Testis (tissue), 3 donors: ENCODE results near the gene SCUBE3. TPM values are rescaled to one million over a fixed set of nuclear protein-coding genes. Genes with fewer than 3 reads are reported as not detected.

Source experiments
- DNase-seq: peaks from one replicate; pipeline ENCODE4 v3.0.0-alpha.2; 2019
- H3K27ac ChIP-seq, 2 donors: fragments of 200-600 bp; sonication (generic); one replicate each; pipeline ENCODE4 v1.5.1; 2019
- H3K27me3 ChIP-seq: fragments of 200-600 bp; sonication (generic); one replicate; pipeline ENCODE4 v1.5.1; 2019
- H3K36me3 ChIP-seq: fragments of 200-600 bp; sonication (generic); one replicate; pipeline ENCODE4 v1.5.1; 2017; ENCODE audit warnings: low read depth; ENCODE audit errors: missing control alignments
- H3K4me1 ChIP-seq: fragments of 200-600 bp; sonication (generic); one replicate; pipeline ENCODE4 v1.5.1; 2019
- H3K4me3 ChIP-seq, 2 donors: fragments of 200-600 bp; sonication (generic); one replicate each; pipeline ENCODE4 v1.5.1; 2017 to 2019
- H3K9me3 ChIP-seq: fragments of 200-600 bp; sonication (generic); one replicate; pipeline ENCODE4 v1.5.1; 2017
- POLR2A ChIP-seq: fragments of 450-650 bp; IDR thresholded peaks from one replicate; pipeline ENCODE4 v1.6.1; 2017; ENCODE audit warnings: antibody characterized with exemption, mild to moderate bottlenecking, moderate library complexity
- WGBS, 2 donors: methylation state at CpG; one replicate each; pipeline ENCODE4 v1.1.5; 2018; 5-methylcytosine and 5-hydroxymethylcytosine counted together
- intact Hi-C: fragments of 100-400 bp; cut with DNase I; formaldehyde crosslinking; loops from one replicate; pipeline ENCODE4 v1.15.1; 2023; ENCODE audit warnings: low total_unique reads
- polyA plus RNA-seq: library from polyadenylated mRNA; stranded (reverse); fragments of 350-450 nt; fragmentation: Illumina TruSeq; extraction: RNeasy Lipid Tissue Mini Kit (QIAGEN cat#74804); gene quantifications from one replicate; pipeline ENCODE4 v1.2.3, GENCODE V29; 2014; ENCODE audit warnings: low read depth, low replicate concordance; ENCODE audit not compliant: insufficient read depth
- total RNA-seq, 2 donors: library from RNA; depleted of rRNA; stranded (reverse); fragments of >200 nt; gene quantifications; one replicate each; pipeline ENCODE4 v1.2.3, GENCODE V29; 2016
- TF ChIP-seq, protein P1 (sequence below), 3 experiments: fragments of 450-650 bp in 2 of 3; fragments of 200-600 bp in 1 of 3; sonication (generic) in 1 of 3; IDR thresholded peaks; one replicate each; pipeline ENCODE4 v1.5.1; 2016 to 2019; ENCODE audit warnings: antibody characterized with exemption in 3 of 3, mild to moderate bottlenecking in 2 of 3, moderate library complexity in 1 of 3

SCUBE3 gene
- total and polyA plus RNA-seq, 3 donors from 2014 or later = 1.7 to 2.2 (median 2.0) TPM

DNA sequence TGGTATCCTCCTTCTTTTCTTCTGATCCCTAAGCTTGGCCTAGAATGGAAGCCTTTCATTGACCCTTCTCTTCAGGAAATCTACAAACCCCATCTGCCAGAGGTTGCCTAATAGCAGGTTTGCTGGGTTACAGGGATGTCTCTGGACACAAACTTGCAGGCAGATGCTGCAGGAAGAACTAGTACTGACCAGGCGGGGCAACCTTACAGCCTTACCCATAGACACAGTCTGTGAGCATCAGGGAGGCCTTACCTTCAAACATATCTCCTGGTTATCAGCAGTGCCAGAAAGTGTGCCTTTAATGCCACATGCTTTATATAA is 2.6 kb downstream of the SCUBE3 start:
- Histone ChIP-seq H3K9me3 (no peaks in the 10 kb centered on the region), H3K27ac (no peak overlapping the region), H3K4me3 (no peak overlapping the region), H3K27me3 (no peaks in the 10 kb centered on the region), H3K4me1 (peaks cover 21% of the 10 kb centered on the region), H3K36me3 (no peaks in the 10 kb centered on the region)
- intact Hi-C loops = no loop called here
- WGBS, 2 donors = 100% methylated on average over 1 of the region's 1 CpG
- TF ChIP-seq, protein P1, sequence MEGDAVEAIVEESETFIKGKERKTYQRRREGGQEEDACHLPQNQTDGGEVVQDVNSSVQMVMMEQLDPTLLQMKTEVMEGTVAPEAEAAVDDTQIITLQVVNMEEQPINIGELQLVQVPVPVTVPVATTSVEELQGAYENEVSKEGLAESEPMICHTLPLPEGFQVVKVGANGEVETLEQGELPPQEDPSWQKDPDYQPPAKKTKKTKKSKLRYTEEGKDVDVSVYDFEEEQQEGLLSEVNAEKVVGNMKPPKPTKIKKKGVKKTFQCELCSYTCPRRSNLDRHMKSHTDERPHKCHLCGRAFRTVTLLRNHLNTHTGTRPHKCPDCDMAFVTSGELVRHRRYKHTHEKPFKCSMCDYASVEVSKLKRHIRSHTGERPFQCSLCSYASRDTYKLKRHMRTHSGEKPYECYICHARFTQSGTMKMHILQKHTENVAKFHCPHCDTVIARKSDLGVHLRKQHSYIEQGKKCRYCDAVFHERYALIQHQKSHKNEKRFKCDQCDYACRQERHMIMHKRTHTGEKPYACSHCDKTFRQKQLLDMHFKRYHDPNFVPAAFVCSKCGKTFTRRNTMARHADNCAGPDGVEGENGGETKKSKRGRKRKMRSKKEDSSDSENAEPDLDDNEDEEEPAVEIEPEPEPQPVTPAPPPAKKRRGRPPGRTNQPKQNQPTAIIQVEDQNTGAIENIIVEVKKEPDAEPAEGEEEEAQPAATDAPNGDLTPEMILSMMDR (IDR thresholded peaks at IDR 0.05) = no peak
- no peak for TF ChIP-seq POLR2A
- no peak for DNase-seq

DNA sequence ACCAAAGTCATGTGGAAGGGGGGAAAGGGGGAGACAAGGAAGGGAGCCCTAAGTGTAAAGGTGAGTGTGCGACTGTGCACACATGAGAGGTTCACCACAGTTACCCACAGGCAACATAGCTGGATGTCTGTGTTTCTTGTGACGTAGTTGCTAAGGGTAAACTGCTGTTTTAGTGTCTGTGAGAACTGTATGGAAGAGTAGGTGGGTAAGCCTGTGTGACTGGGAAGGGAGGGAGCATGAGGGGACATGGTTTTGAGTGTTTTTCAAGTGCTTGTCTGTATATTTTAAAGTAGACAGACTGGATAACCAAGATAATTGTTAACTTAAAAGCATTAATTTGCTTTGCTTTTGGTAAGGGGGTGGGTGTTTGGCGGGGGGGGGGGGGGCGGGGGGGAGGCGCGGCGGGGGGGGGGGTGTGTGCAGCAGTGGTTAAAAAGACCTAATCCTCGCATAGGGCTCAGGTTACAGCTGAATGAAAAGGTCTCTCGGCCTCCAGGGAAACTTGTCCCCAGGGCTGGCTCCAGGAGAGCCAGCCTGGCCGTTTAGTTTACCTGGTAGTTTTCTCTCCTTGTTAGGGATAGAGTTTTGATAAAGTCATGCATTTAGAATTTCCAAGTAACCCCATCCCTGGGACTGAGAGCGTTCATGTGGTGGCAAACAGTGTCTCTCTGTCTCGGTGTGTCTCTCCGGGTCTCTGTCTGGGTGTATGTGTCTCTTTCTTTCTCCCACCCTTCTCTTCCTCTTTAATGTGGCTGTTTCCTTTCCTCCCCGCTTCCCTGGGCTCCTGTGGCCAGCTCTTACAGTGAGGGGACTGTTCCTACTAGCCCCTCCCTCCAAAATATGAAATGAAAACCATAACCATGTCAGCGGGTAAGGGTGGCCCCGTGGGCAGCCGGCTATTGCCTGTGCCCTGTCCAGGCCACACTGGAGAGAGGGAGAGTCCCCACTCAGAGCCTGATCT is 3.4 kb downstream of the SCUBE3 start:
- Histone ChIP-seq H3K27me3 (no peaks in the 10 kb centered on the region), H3K36me3 (no peaks in the 10 kb centered on the region), H3K4me3 (no peak overlapping the region), H3K9me3 (no peaks in the 10 kb centered on the region), H3K27ac (no peak overlapping the region), H3K4me1 (peaks cover 21% of the 10 kb centered on the region)
- TF ChIP-seq, protein P1 (IDR thresholded peaks at IDR 0.05) = no peak
- TF ChIP-seq POLR2A = no peak
- no peak for DNase-seq
- WGBS, 2 donors = 64 to 71% methylated on average over 12 to 13 of the region's 17 CpGs
- intact Hi-C loops = no loop called here

DNA sequence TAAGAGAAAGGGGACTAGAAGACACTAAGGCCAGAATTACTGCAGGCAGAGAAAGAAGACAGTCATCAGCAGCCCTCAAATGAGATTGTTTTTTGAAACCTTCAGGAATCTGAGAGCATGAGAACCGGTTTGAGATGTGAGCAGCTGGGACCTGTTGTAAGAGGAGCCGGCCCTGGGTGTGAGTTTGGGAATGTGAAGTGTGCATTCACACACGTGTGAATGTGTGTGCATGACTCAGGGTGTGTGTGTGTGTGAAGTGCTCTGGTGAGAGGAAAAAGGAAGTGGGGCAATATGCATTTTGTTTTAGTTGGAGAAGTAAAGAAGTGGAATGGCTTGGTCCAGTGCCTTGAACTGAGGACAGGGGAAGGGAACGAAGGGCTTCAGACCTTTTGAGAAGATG is 4.3 kb downstream of the SCUBE3 start:
- intact Hi-C loops = no loop called here
- WGBS, 2 donors = 64 to 67% methylated on average over 4 of the region's 4 CpGs
- no peak overlapping the region for H3K27ac ChIP-seq
- H3K4me3 ChIP-seq = no peak overlapping the region
- TF ChIP-seq, protein P1 (IDR thresholded peaks at IDR 0.05) = no peak
- no peak for TF ChIP-seq POLR2A
- H3K36me3 ChIP-seq = no peaks in the 10 kb centered on the region
- DNase-seq = no peak
- H3K27me3 ChIP-seq = no peaks in the 10 kb centered on the region
- no peaks in the 10 kb centered on the region for H3K9me3 ChIP-seq
- H3K4me1 ChIP-seq = peaks cover 21% of the 10 kb centered on the region

DNA sequence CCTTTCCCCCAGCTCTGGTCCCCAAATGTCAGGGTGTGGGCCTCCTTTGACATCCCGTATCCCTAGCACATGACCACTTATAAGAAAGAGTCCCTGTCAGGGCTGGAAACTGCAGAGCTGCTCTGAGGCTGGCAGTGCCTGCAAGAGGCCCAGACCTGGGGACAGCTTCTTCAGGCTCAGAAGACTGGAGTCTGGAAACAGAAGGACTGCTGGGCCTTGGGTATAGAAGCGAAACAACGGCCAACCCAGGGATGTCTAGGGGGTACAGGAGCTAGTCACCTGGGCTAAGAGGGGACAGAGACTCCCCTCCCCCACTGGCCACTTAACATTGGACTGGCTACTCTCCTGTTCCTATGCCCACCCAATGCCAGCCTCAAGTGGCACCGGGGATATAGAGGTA is 4.7 kb downstream of the SCUBE3 start:
- 77 to 98% methylated on average over 4 of the region's 4 CpGs for WGBS, 2 donors
- DNase-seq = no peak
- no peaks in the 10 kb centered on the region for H3K9me3 ChIP-seq
- peaks cover 18% of the 10 kb centered on the region for H3K4me1 ChIP-seq
- no peak for TF ChIP-seq POLR2A
- TF ChIP-seq, protein P1 (IDR thresholded peaks at IDR 0.05) = no peak
- H3K4me3 ChIP-seq = no peak overlapping the region
- H3K36me3 ChIP-seq = no peaks in the 10 kb centered on the region
- H3K27ac ChIP-seq = no peak overlapping the region
- no peaks in the 10 kb centered on the region for H3K27me3 ChIP-seq
- intact Hi-C loops = no loop called here
